ENCODE data around the gene GRK5.

GRCh38 chr10:119353421-119353820, 146.1 kb downstream of the GRK5 start:
- TF ChIP-seq CTCF (conservative IDR thresholded peaks at IDR 0.05; ENCODE audit: low read depth, low read length): no peak
- TF ChIP-seq EZH2 (IDR thresholded peaks at IDR 0.05; ENCODE audit: borderline replicate concordance, low read depth, low read length, poor library complexity, severe bottlenecking): no peak
